ENCODE results near the gene RPS6KA4. TPM values are rescaled to one million over a fixed set of nuclear protein-coding genes. Genes with fewer than 3 reads are reported as not detected.

The RPS6KA4 gene
- total and polyA plus RNA-seq, 7 donors = 14.4 to 48.4 (median 17.9) TPM

- DNase-seq = no peak
- Histone ChIP-seq H3K27me3 (no peaks in the 10 kb centered on the region), H3K4me1 (peaks cover 0 to 24% (median 12%) of the 10 kb centered on the region in 4 donors), H3K9me3 (no peaks in the 10 kb centered on the region), H3K36me3 (no peaks in the 10 kb centered on the region), H3K4me3 (no peak overlapping the region), H3K27ac (no peak overlapping the region)
- WGBS, 2 donors = 60 to 62% methylated on average over 4 of the region's 4 CpGs
- intact Hi-C loops (cut with DNase I) = no loop called here
- TF ChIP-seq POLR2AphosphoS5 (IDR thresholded peaks at IDR 0.05) (no peak), POLR2A (IDR thresholded peaks at IDR 0.05) (no peak), CTCF (IDR thresholded peaks at IDR 0.05) (no peak), EP300 (IDR thresholded peaks at IDR 0.05) (no peak)
Observed at GRCh38 chr11:64339286-64339685, 19.7 kb upstream of the RPS6KA4 start.

GRCh38 chr11:64339754-64340408 lies 19.1 kb upstream of the RPS6KA4 start, which contains the start of gene CCDC88B:
TSS of gene CCDC88B (plus strand) at chr11:64340204. CDS start at chr11:64340267, 63 bp downstream.
- Histone ChIP-seq H3K27ac (no peak within 1 kb of the TSS), H3K27me3 (no peaks in the 10 kb centered on the region), H3K36me3 (no peaks in the 10 kb centered on the region), H3K4me3 (peak within 1 kb of the TSS in 2 of 4 donors; percentile 8 to 36), H3K4me1 (peaks cover 0 to 24% (median 12%) of the 10 kb centered on the region in 4 donors), H3K9me3 (no peaks in the 10 kb centered on the region)
- intact Hi-C loops (cut with DNase I) = no loop called here
- 31 to 45% methylated on average over 16 of the region's 16 CpGs for WGBS, 2 donors
- no peak for TF ChIP-seq POLR2AphosphoS5 (IDR thresholded peaks at IDR 0.05)
- TF ChIP-seq EP300 (IDR thresholded peaks at IDR 0.05) = no peak
- no peak for TF ChIP-seq POLR2A (IDR thresholded peaks at IDR 0.05)
- no peak for TF ChIP-seq CTCF (IDR thresholded peaks at IDR 0.05)
- DNase-seq = no peak

- WGBS, 2 donors = 32 to 73% methylated on average over 33 of the region's 33 CpGs
- H3K9me3 ChIP-seq = no peaks in the 10 kb centered on the region
- peak overlapping the region in 2 of 4 donors; percentile 8 to 36 for H3K4me3 ChIP-seq
- no peaks in the 10 kb centered on the region for H3K36me3 ChIP-seq
- no peak for DNase-seq
- H3K27ac ChIP-seq = no peak overlapping the region
- no peaks in the 10 kb centered on the region for H3K27me3 ChIP-seq
- intact Hi-C loops (cut with DNase I) = no loop called here
- H3K4me1 ChIP-seq = peaks cover 0 to 24% (median 12%) of the 10 kb centered on the region in 4 donors
- no peak for TF ChIP-seq EP300 (IDR thresholded peaks at IDR 0.05)
- no peak for TF ChIP-seq POLR2A (IDR thresholded peaks at IDR 0.05)
- no peak for TF ChIP-seq CTCF (IDR thresholded peaks at IDR 0.05)
- TF ChIP-seq POLR2AphosphoS5 (IDR thresholded peaks at IDR 0.05) = no peak
Observed at GRCh38 chr11:64340671-64341335, 18.2 kb upstream of the RPS6KA4 start.

GRCh38 chr11:64341429-64341828 lies 17.5 kb upstream of the RPS6KA4 start:
- H3K27me3 ChIP-seq = no peaks in the 10 kb centered on the region
- H3K27ac ChIP-seq = no peak overlapping the region
- WGBS, 2 donors = 86 to 87% methylated on average over 21 of the region's 21 CpGs
- intact Hi-C loops (cut with DNase I) = no loop called here
- peaks cover 0 to 24% (median 12%) of the 10 kb centered on the region in 4 donors for H3K4me1 ChIP-seq
- H3K36me3 ChIP-seq = no peaks in the 10 kb centered on the region
- no peaks in the 10 kb centered on the region for H3K9me3 ChIP-seq
- no peak for TF ChIP-seq EP300 (IDR thresholded peaks at IDR 0.05)
- TF ChIP-seq POLR2A (IDR thresholded peaks at IDR 0.05) = no peak
- no peak for TF ChIP-seq POLR2AphosphoS5 (IDR thresholded peaks at IDR 0.05)
- no peak for TF ChIP-seq CTCF (IDR thresholded peaks at IDR 0.05)
- no peak for DNase-seq
- H3K4me3 ChIP-seq = no peak overlapping the region

Data from sigmoid colon (tissue), 7 donors.